K562 (cell line): ENCODE data around the gene CEBPE. TPM values are rescaled to one million over a fixed set of nuclear protein-coding genes. Genes with fewer than 3 reads are reported as not detected.

Experiments used
- E4F1 ChIP-seq: fragments of 250-450 bp; sonication (Bioruptor Pico); IDR thresholded peaks from 2 replicates; pipeline ENCODE4 v1.5.0; 2021; ENCODE audit warnings: mild to moderate bottlenecking, borderline replicate concordance
- HEY1 ChIP-seq: fragments of 250-450 bp; sonication (Bioruptor Pico); IDR thresholded peaks from 2 replicates; pipeline ENCODE4 v1.5.0; 2020; ENCODE audit warnings: mild to moderate bottlenecking, moderate library complexity, borderline replicate concordance
- ILF3 ChIP-seq: fragments of 450-650 bp; IDR thresholded peaks from 2 replicates; pipeline ENCODE4 v1.6.1; 2018; ENCODE audit warnings: antibody characterized with exemption, mild to moderate bottlenecking, moderate library complexity, borderline replicate concordance
- KHSRP ChIP-seq: fragments of 450-650 bp; IDR thresholded peaks from 2 replicates; pipeline ENCODE4 v1.6.1; 2017
- KLF1 ChIP-seq: fragments of 450-650 bp; IDR thresholded peaks from 2 replicates; pipeline ENCODE4 v1.6.1; 2016; ENCODE audit warnings: missing genetic modification characterization, missing compliant biosample characterization
- NFYB ChIP-seq: IDR thresholded peaks from 2 replicates; pipeline ENCODE4 v1.6.1; 2011; ENCODE audit warnings: mild to moderate bottlenecking, moderate library complexity; ENCODE audit not compliant: insufficient read length; ENCODE audit errors: extremely low read depth
- SMAD4 ChIP-seq: fragments of 250-450 bp; sonication (Bioruptor Pico); conservative IDR thresholded peaks from 2 replicates; pipeline ENCODE4 v1.8.0; 2021; ENCODE audit warnings: inconsistent platforms, mild to moderate bottlenecking, moderate library complexity
- SMARCA5 ChIP-seq: fragments of 450-650 bp; IDR thresholded peaks from 2 replicates; pipeline ENCODE4 v1.6.1; 2016
- TFE3 ChIP-seq: fragments of 450-650 bp; formaldehyde crosslinking; IDR thresholded peaks from 2 replicates; pipeline ENCODE4 v1.4.0; 2020; ENCODE audit warnings: mild to moderate bottlenecking, mixed read lengths
- TOE1 ChIP-seq, 2 experiments: fragments of 450-650 bp in 1 of 2; sonication (generic) in 1 of 2; formaldehyde crosslinking in 1 of 2; IDR thresholded peaks; 2 replicates each; pipeline versions ENCODE4 v1.7.1 to v1.8.0; 2016 to 2022; ENCODE audit warnings: borderline replicate concordance in 2 of 2, mild to moderate bottlenecking in 2 of 2, antibody characterized with exemption in 1 of 2, inconsistent platforms in 1 of 2, low read depth in 1 of 2, missing genetic modification reagents in 1 of 2, moderate library complexity in 1 of 2
- U2AF1 ChIP-seq: fragments of 200-400 bp; formaldehyde crosslinking; optimal IDR thresholded peaks from 2 replicates; pipeline ENCODE3; 2017; ENCODE audit warnings: mild to moderate bottlenecking, low read depth, low read length, moderate library complexity
- ZNF121 ChIP-seq: sonication (generic); formaldehyde crosslinking; conservative IDR thresholded peaks from 2 replicates; pipeline ENCODE4 v1.8.0; 2022; ENCODE audit warnings: missing genetic modification reagents
- ZNF197 ChIP-seq: fragments of 200-800 bp; sonication (Bioruptor generic); IDR thresholded peaks from 2 replicates; pipeline ENCODE4 v1.6.1; 2016; ENCODE audit warnings: low read depth, missing genetic modification characterization, missing compliant biosample characterization
- ZNF717 ChIP-seq: fragments of 250-450 bp; sonication (Bioruptor Pico); IDR thresholded peaks from 2 replicates; pipeline ENCODE4 v1.5.0; 2021
- polyA plus RNA-seq, 8 experiments: library from polyadenylated mRNA; depleted of rRNA in 4 of 8; stranded (reverse) in 5 of 8; unstranded in 3 of 8; fragments of >200 nt; fragmentation: Nextera tagmentation in 2 of 8; fragmentation: Illumina TruSeq in 1 of 8; extraction: Ambion mirVana in 2 of 8; extraction: Trizol in 1 of 8; gene quantifications; 2 replicates each; pipeline versions ENCODE4 v1.2.1 to v1.2.3, GENCODE V29; 2011 to 2014; ENCODE audit warnings: inconsistent platforms in 1 of 8, missing spikeins in 1 of 8
- total RNA-seq, 7 experiments: library from RNA; depleted of rRNA in 6 of 7; stranded (reverse); fragments of >200 nt in 6 of 7; fragmentation: Illumina TruSeq in 2 of 7; extraction: Trizol in 2 of 7; gene quantifications; 2 replicates each; pipeline versions ENCODE4 v1.2.1 to v1.2.3, GENCODE V29; 2011 to 2021; ENCODE audit warnings: low replicate concordance in 1 of 7
- TF ChIP-seq, protein P1 (sequence below): sonication (generic); formaldehyde crosslinking; IDR thresholded peaks from 2 replicates; pipeline ENCODE4 v1.8.0; 2022; ENCODE audit warnings: missing genetic modification reagents, mild to moderate bottlenecking, borderline replicate concordance
- TF ChIP-seq, protein P2 (sequence below): fragments of 250-450 bp; sonication (Bioruptor Pico); IDR thresholded peaks from 2 replicates; pipeline ENCODE4 v1.9.0; 2021; ENCODE audit warnings: mild to moderate bottlenecking, inconsistent platforms

Gene CEBPE
- total and polyA plus RNA-seq, 9 of the 15 experiments (the other 6 are each of a cell fraction or from before 2014, with no cell fraction given): 0.09 to 0.15 (median 0.13) TPM; not detected in 6

- TF ChIP-seq, protein P1, sequence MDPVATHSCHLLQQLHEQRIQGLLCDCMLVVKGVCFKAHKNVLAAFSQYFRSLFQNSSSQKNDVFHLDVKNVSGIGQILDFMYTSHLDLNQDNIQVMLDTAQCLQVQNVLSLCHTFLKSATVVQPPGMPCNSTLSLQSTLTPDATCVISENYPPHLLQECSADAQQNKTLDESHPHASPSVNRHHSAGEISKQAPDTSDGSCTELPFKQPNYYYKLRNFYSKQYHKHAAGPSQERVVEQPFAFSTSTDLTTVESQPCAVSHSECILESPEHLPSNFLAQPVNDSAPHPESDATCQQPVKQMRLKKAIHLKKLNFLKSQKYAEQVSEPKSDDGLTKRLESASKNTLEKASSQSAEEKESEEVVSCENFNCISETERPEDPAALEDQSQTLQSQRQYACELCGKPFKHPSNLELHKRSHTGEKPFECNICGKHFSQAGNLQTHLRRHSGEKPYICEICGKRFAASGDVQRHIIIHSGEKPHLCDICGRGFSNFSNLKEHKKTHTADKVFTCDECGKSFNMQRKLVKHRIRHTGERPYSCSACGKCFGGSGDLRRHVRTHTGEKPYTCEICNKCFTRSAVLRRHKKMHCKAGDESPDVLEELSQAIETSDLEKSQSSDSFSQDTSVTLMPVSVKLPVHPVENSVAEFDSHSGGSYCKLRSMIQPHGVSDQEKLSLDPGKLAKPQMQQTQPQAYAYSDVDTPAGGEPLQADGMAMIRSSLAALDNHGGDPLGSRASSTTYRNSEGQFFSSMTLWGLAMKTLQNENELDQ: no peak; the same call in 1 of the 2 replicates
- no peak for TF ChIP-seq ZNF121
- no peak for TF ChIP-seq E4F1 (CRISPR knock-in tag)
- TF ChIP-seq, protein P2, sequence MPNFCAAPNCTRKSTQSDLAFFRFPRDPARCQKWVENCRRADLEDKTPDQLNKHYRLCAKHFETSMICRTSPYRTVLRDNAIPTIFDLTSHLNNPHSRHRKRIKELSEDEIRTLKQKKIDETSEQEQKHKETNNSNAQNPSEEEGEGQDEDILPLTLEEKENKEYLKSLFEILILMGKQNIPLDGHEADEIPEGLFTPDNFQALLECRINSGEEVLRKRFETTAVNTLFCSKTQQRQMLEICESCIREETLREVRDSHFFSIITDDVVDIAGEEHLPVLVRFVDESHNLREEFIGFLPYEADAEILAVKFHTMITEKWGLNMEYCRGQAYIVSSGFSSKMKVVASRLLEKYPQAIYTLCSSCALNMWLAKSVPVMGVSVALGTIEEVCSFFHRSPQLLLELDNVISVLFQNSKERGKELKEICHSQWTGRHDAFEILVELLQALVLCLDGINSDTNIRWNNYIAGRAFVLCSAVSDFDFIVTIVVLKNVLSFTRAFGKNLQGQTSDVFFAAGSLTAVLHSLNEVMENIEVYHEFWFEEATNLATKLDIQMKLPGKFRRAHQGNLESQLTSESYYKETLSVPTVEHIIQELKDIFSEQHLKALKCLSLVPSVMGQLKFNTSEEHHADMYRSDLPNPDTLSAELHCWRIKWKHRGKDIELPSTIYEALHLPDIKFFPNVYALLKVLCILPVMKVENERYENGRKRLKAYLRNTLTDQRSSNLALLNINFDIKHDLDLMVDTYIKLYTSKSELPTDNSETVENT (CRISPR knock-in tag): peak; percentile 58; the same call in 1 of the 2 replicates
- TF ChIP-seq ZNF717: no peak
- peak; percentile 83; the same call in 1 of the 2 replicates for TF ChIP-seq ZNF197 (CRISPR knock-in tag)
- TF ChIP-seq KLF1 (tag): peak; percentile 67; the same call in 1 of the 2 replicates
- peak; percentile 96 for TF ChIP-seq SMAD4 (CRISPR knock-in tag)
- no peak for TF ChIP-seq HEY1 (CRISPR knock-in tag)
- no peak for TF ChIP-seq NFYB
- no peak for TF ChIP-seq SMARCA5
- TF ChIP-seq TFE3 (CRISPR knock-in tag): no peak
- TF ChIP-seq KHSRP: peak; percentile 68
- no peak for TF ChIP-seq U2AF1
- no peak for TF ChIP-seq ILF3
- peak; percentile 81; the same call in 1 of the 2 replicates for TF ChIP-seq TOE1 (IDR thresholded peaks at IDR 0.05; ENCODE audit: borderline replicate concordance)
- TF ChIP-seq TOE1 (CRISPR knock-in tag; IDR thresholded peaks at IDR 0.05; ENCODE audit: borderline replicate concordance, low read depth): no peak
Measured at GRCh38 chr14:23112359-23113178, 6.5 kb downstream of the CEBPE start (continued).
